OCI-LY1 (cell line): ENCODE data around the gene GRM7.

Experiments
- H2AFZ ChIP-seq: fragments of 200-600 bp; sonication (generic), shearing (Covaris generic); 2 replicates; pipeline ENCODE4 v1.6.0; 2014; ENCODE audit warnings: antibody characterized with exemption, mild to moderate bottlenecking, low read length
- H3F3A ChIP-seq: fragments of 200-600 bp; sonication (generic), shearing (Covaris generic); 2 replicates; pipeline ENCODE4 v1.6.0; 2014; ENCODE audit warnings: mild to moderate bottlenecking, antibody characterized with exemption, low read length, moderate library complexity; ENCODE audit not compliant: insufficient read depth
- H3K27ac ChIP-seq: fragments of 200-600 bp; sonication (generic); 2 replicates; pipeline ENCODE4 v1.5.1; 2014; ENCODE audit warnings: low read length, mixed run types, mild to moderate bottlenecking, low read depth; ENCODE audit not compliant: poor library complexity, severe bottlenecking
- H3K27me3 ChIP-seq: fragments of 200-600 bp; sonication (generic); 2 replicates; pipeline ENCODE4 v1.6.0; 2014; ENCODE audit warnings: antibody characterized with exemption, mild to moderate bottlenecking, low read length, moderate library complexity; ENCODE audit not compliant: insufficient read depth
- H3K36me3 ChIP-seq: fragments of 200-600 bp; sonication (generic); 2 replicates; pipeline ENCODE4 v1.6.1; 2014; ENCODE audit warnings: mild to moderate bottlenecking, antibody characterized with exemption, low read length, moderate library complexity, mixed read lengths; ENCODE audit not compliant: insufficient read depth
- H3K4me1 ChIP-seq: fragments of 200-600 bp; sonication (generic); 2 replicates; pipeline ENCODE4 v1.5.1; 2014; ENCODE audit warnings: mild to moderate bottlenecking, low read length, moderate library complexity; ENCODE audit not compliant: insufficient read depth, severe bottlenecking
- H3K4me2 ChIP-seq: fragments of 200-600 bp; sonication (generic), shearing (Covaris generic); 2 replicates; pipeline ENCODE4 v1.6.1; 2014; ENCODE audit warnings: low read length
- H3K4me3 ChIP-seq: fragments of 200-600 bp; sonication (generic); 2 replicates; pipeline ENCODE4 v1.5.1; 2014; ENCODE audit warnings: low read length, low read depth, mild to moderate bottlenecking, mixed read lengths; ENCODE audit not compliant: poor library complexity, severe bottlenecking
- H3K79me2 ChIP-seq: fragments of 200-600 bp; shearing (Covaris generic); 2 replicates; pipeline ENCODE4 v1.6.1; 2016; ENCODE audit warnings: mixed run types, low read length, mixed read lengths; ENCODE audit not compliant: insufficient read depth
- H3K9ac ChIP-seq: fragments of 200-600 bp; sonication (generic), shearing (Covaris generic); 2 replicates; pipeline ENCODE4 v1.6.1; 2014; ENCODE audit warnings: mild to moderate bottlenecking, low read length, mixed read lengths
- H3K9me2 ChIP-seq: fragments of 200-600 bp; sonication (generic), shearing (Covaris generic); 2 replicates; pipeline ENCODE4 v1.6.1; 2014; ENCODE audit warnings: low read depth, mild to moderate bottlenecking, low read length, mixed read lengths
- H3K9me3 ChIP-seq: fragments of 200-600 bp; shearing (Covaris generic); 2 replicates; pipeline ENCODE4 v1.6.1; 2014; ENCODE audit warnings: low read length, mixed read lengths
- H4K20me1 ChIP-seq: fragments of 200-600 bp; sonication (generic), shearing (Covaris generic); 2 replicates; pipeline ENCODE4 v1.6.0; 2016; ENCODE audit warnings: mild to moderate bottlenecking, low read length; ENCODE audit not compliant: insufficient read depth
- CTCF ChIP-seq: fragments of 200-600 bp; sonication (generic), shearing (Covaris generic); IDR thresholded peaks from 2 replicates; pipeline ENCODE4 v1.5.1; 2017; ENCODE audit warnings: mild to moderate bottlenecking, antibody characterized with exemption, low read length, moderate library complexity, mixed read lengths
- EZH2 ChIP-seq: fragments of 200-600 bp; sonication (generic), shearing (Covaris generic); IDR thresholded peaks from 2 replicates; pipeline ENCODE4 v1.8.0; 2017; ENCODE audit warnings: borderline replicate concordance, mixed run types, mild to moderate bottlenecking, antibody characterized with exemption, low read length, moderate library complexity, mixed read lengths

Gene GRM7

GRCh38 chr3:7322957-7323669, 462.2 kb downstream of the GRM7 start:
- H4K20me1 ChIP-seq, result no peaks in the 10 kb centered on the region
- no peaks in the 10 kb centered on the region for H3K36me3 ChIP-seq
- H3K9ac ChIP-seq, result no peak overlapping the region
- H3K4me3 ChIP-seq, result no peak overlapping the region
- H3K79me2 ChIP-seq, result no peaks in the 10 kb centered on the region
- H3K27me3 ChIP-seq, result no peaks in the 10 kb centered on the region
- no peaks in the 10 kb centered on the region for H3F3A ChIP-seq
- TF ChIP-seq CTCF (no peak), EZH2 (no peak)
- H3K4me1 ChIP-seq, result no peaks in the 10 kb centered on the region
- H2AFZ ChIP-seq, result no peak overlapping the region
- no peak overlapping the region for H3K27ac ChIP-seq
- H3K9me3 ChIP-seq, result no peaks in the 10 kb centered on the region
- no peak overlapping the region for H3K4me2 ChIP-seq
- H3K9me2 ChIP-seq, result no peaks in the 10 kb centered on the region

GRCh38 chr3:7328339-7328738, 467.4 kb downstream of the GRM7 start:
- Histone ChIP-seq H3F3A (no peaks in the 10 kb centered on the region), H4K20me1 (no peaks in the 10 kb centered on the region), H3K27ac (no peak overlapping the region), H3K4me3 (no peak overlapping the region), H3K4me1 (no peaks in the 10 kb centered on the region), H2AFZ (no peak overlapping the region), H3K9me3 (no peaks in the 10 kb centered on the region), H3K79me2 (no peaks in the 10 kb centered on the region), H3K9me2 (no peaks in the 10 kb centered on the region), H3K36me3 (no peaks in the 10 kb centered on the region), H3K9ac (no peak overlapping the region), H3K4me2 (no peak overlapping the region), H3K27me3 (no peaks in the 10 kb centered on the region)
- TF ChIP-seq CTCF (no peak), EZH2 (no peak)

GRCh38 chr3:7332696-7333095, 471.8 kb downstream of the GRM7 start:
- Histone ChIP-seq H3K4me2 (no peak overlapping the region), H3K9me3 (no peaks in the 10 kb centered on the region), H3F3A (no peaks in the 10 kb centered on the region), H3K9ac (no peak overlapping the region), H3K4me1 (no peaks in the 10 kb centered on the region), H3K4me3 (no peak overlapping the region), H3K36me3 (no peaks in the 10 kb centered on the region), H3K27ac (no peak overlapping the region), H4K20me1 (no peaks in the 10 kb centered on the region), H3K79me2 (no peaks in the 10 kb centered on the region), H3K27me3 (no peaks in the 10 kb centered on the region), H2AFZ (no peak overlapping the region), H3K9me2 (no peaks in the 10 kb centered on the region)
- no peak for TF ChIP-seq EZH2
- no peak for TF ChIP-seq CTCF
